ENCODE data around the gene EGFR. TPM values are rescaled to one million over a fixed set of nuclear protein-coding genes. Genes with fewer than 3 reads are reported as not detected.

Gene EGFR
- polyA plus RNA-seq, 2 of the 4 experiments (the other 2 are of a cell fraction): 59.5 to 63.8 TPM

- H3K4me3 ChIP-seq: no peak overlapping the region
- peaks cover 16% of the 10 kb centered on the region; the same call in 2 of the 3 replicates for H3K4me1 ChIP-seq
- FAIRE-seq (no peak), ATAC-seq (no peak), DNase-seq (ENCODE audit: low read depth in 1 of 2, low spot score in 1 of 2) (no peak)
- ChIA-PET POLR2A (no interaction called here), CTCF (interaction anchor here (1.0 to 1.3 kb wide), 2 partner anchors 138 to 272 kb away, joined by 3 read pairs; no protein-coding TSS in a partner anchor)
- WGBS (ENCODE audit: missing lambda C conversion rate): 91% methylated on average over 7 of the region's 7 CpGs
- no peaks in the 10 kb centered on the region for H3K9me3 ChIP-seq
- H3K4me2 ChIP-seq: no peak overlapping the region
- no peak overlapping the region for H3K27ac ChIP-seq
- TF ChIP-seq TFCP2L1 (CRISPR knock-in tag; IDR thresholded peaks at IDR 0.05) (no peak), CHD2 (IDR thresholded peaks at IDR 0.05; ENCODE audit: low read length, partially characterized antibody) (no peak), SREBF2 (IDR thresholded peaks at IDR 0.05) (no peak), TP53 (CRISPR knock-in tag; IDR thresholded peaks at IDR 0.05) (no peak), KDM5A (IDR thresholded peaks at IDR 0.05) (no peak), POLR2A (IDR thresholded peaks at IDR 0.05; ENCODE audit: low read length) (no peak)
Observed at GRCh38 chr7:55117286-55117685, 98.5 kb downstream of the EGFR start.

GRCh38 chr7:55118426-55118825 lies 99.6 kb downstream of the EGFR start:
- no peak overlapping the region for H3K4me3 ChIP-seq
- H3K4me2 ChIP-seq: no peak overlapping the region
- CTCF ChIA-PET: interaction anchor here (1.4 kb wide), 1 partner anchor 38 kb away, joined by 3 read pairs; no protein-coding TSS in a partner anchor
- 93% methylated on average over 5 of the region's 5 CpGs for WGBS (ENCODE audit: missing lambda C conversion rate)
- TF ChIP-seq MYC (IDR thresholded peaks at IDR 0.05; ENCODE audit: borderline replicate concordance, low read length) (no peak), JUNB (IDR thresholded peaks at IDR 0.05) (no peak), HOXB13 (CRISPR knock-in tag; IDR thresholded peaks at IDR 0.05; ENCODE audit: low read depth) (no peak), REST (IDR thresholded peaks at IDR 0.05) (no peak), ZFP36 (IDR thresholded peaks at IDR 0.05; ENCODE audit: borderline replicate concordance, partially characterized antibody) (no peak)
- FAIRE-seq (no peak), DNase-seq (ENCODE audit: low read depth in 1 of 2, low spot score in 1 of 2) (no peak), ATAC-seq (no peak)
- POLR2A ChIA-PET: no interaction called here
- no peaks in the 10 kb centered on the region for H3K9me3 ChIP-seq
- peaks cover 16% of the 10 kb centered on the region; the same call in 2 of the 3 replicates for H3K4me1 ChIP-seq
- 0 out of 6 replicates have a peak overlapping the region, but pooled peaks of 1 of the 2 experiments have one; percentile 17 for H3K27ac ChIP-seq

- TF ChIP-seq POLR2AphosphoS2 (conservative IDR thresholded peaks at IDR 0.05; ENCODE audit: low read length) (no peak), JUN (IDR thresholded peaks at IDR 0.05) (no peak), KDM1A (IDR thresholded peaks at IDR 0.05; ENCODE audit: low read depth) (no peak), MAFK (IDR thresholded peaks at IDR 0.05; ENCODE audit: partially characterized antibody) (no peak), HDAC2 (IDR thresholded peaks at IDR 0.05) (no peak), MAZ (IDR thresholded peaks at IDR 0.05; ENCODE audit: borderline replicate concordance, low read depth, low read length) (no peak), EHF (CRISPR knock-in tag; IDR thresholded peaks at IDR 0.05) (no peak), GATA3 (IDR thresholded peaks at IDR 0.05; ENCODE audit: borderline replicate concordance) (no peak), MYC (IDR thresholded peaks at IDR 0.05; ENCODE audit: borderline replicate concordance, low read length) (no peak), MAX (IDR thresholded peaks at IDR 0.05) (no peak), POLR2A (IDR thresholded peaks at IDR 0.05; ENCODE audit: low read length) (no peak), RAD21 (conservative IDR thresholded peaks at IDR 0.05 in 1 of 2, IDR thresholded peaks at IDR 0.05 in 1 of 2) (no peak), EP300 (IDR thresholded peaks at IDR 0.05) (no peak), RFX5 (IDR thresholded peaks at IDR 0.05) (no peak), CBX8 (IDR thresholded peaks at IDR 0.05) (no peak), FOXS1 (CRISPR knock-in tag; IDR thresholded peaks at IDR 0.05) (no peak), BCL3 (IDR thresholded peaks at IDR 0.05) (no peak), PHF8 (IDR thresholded peaks at IDR 0.05; ENCODE audit: borderline replicate concordance, low read depth) (no peak)
- no peak overlapping the region for H3K4me3 ChIP-seq
- H3K27ac ChIP-seq: peak overlapping the region in 1 of 2 experiments; percentile 13; a peak in 1 of 6 replicates
- WGBS (ENCODE audit: missing lambda C conversion rate): 91% methylated on average over 4 of the region's 4 CpGs
- H3K4me2 ChIP-seq: no peak overlapping the region
- no peak for ATAC-seq
- H3K4me1 ChIP-seq: peaks cover 15% of the 10 kb centered on the region
- CTCF ChIA-PET: interaction anchor here (1.0 to 2.1 kb wide), 3 partner anchors 10 to 340 kb away, joined by 3 to 6 read pairs (median 3); no protein-coding TSS in a partner anchor
- DNase-seq (ENCODE audit: low read depth in 1 of 2, low spot score in 1 of 2): no peak
- H3K9me3 ChIP-seq: no peaks in the 10 kb centered on the region
- POLR2A ChIA-PET: no interaction called here
- no peak for FAIRE-seq
Observed at GRCh38 chr7:55119571-55119970, 100.8 kb downstream of the EGFR start.

Measured in A549 (cell line).